GM10248 (cell line): ENCODE results near the gene NUP42.
A peak's percentile ranks its signal among the peaks of the same experiment; 100 is the strongest.

Experiments
- CTCF ChIA-PET: fragments of 300-600 bp; sonication (Branson Sonifier 250); formaldehyde crosslinking; extraction: SDS; loops from one replicate; lab custom pipeline; 2021; ENCODE audit warnings: antibody characterized with exemption; lab: Yijun Ruan, JAX
- POLR2A ChIA-PET: fragments of 350-650 bp; sonication (Branson Sonifier 250); formaldehyde crosslinking; extraction: SDS; loops from one replicate; lab custom pipeline; 2020; ENCODE audit warnings: antibody characterized with exemption; lab: Yijun Ruan, JAX
- DNase-seq: peaks from one replicate; pipeline ENCODE4 v3.0.0; 2012; ENCODE audit errors: extremely low spot score
- CTCF ChIP-seq: IDR thresholded peaks from 2 replicates; pipeline ENCODE4 v1.5.1; 2012; ENCODE audit warnings: mild to moderate bottlenecking, low read depth; ENCODE audit errors: extremely low read depth, missing control alignments, control extremely low read depth

The NUP42 gene

GRCh38 chr7:23226844-23227450, 45.1 kb downstream of the NUP42 start:
- POLR2A ChIA-PET, result interaction anchor here (0.5 kb wide), 1 partner anchor 408 kb away, joined by 4 read pairs; no protein-coding TSS in a partner anchor
- CTCF ChIA-PET, result interaction anchor here (1.1 to 1.6 kb wide), 4 partner anchors 23 to 34 kb away, joined by 3 to 7 read pairs (median 4); no protein-coding TSS in a partner anchor
- TF ChIP-seq CTCF, result no peak
- no peak for DNase-seq

- DNase-seq, result no peak
- ChIA-PET POLR2A (no interaction called here), CTCF (interaction anchor here (0.8 to 2.1 kb wide), 4 partner anchors 11 to 43 kb away, joined by 3 to 4 read pairs (median 4); no protein-coding TSS in a partner anchor)
- TF ChIP-seq CTCF, result no peak
Measured at GRCh38 chr7:23228412-23228811, 46.6 kb downstream of the NUP42 start.

GRCh38 chr7:23230641-23231101, 48.8 kb downstream of the NUP42 start:
- no peak for DNase-seq
- CTCF ChIA-PET, result no interaction called here
- POLR2A ChIA-PET, result no interaction called here
- no peak for TF ChIP-seq CTCF

- no peak for TF ChIP-seq CTCF
- ChIA-PET POLR2A (no interaction called here), CTCF (interaction anchor here (1.4 to 1.9 kb wide), 2 partner anchors 10 to 40 kb away, joined by 3 to 5 read pairs; no protein-coding TSS in a partner anchor)
- no peak for DNase-seq
Measured at GRCh38 chr7:23232966-23233365, 51.1 kb downstream of the NUP42 start.

GRCh38 chr7:23234569-23235296, 52.9 kb downstream of the NUP42 start:
- ChIA-PET POLR2A (no interaction called here), CTCF (no interaction called here)
- TF ChIP-seq CTCF, result no peak
- peak; percentile 75 for DNase-seq

- POLR2A ChIA-PET, result no interaction called here
- CTCF ChIA-PET, result no interaction called here
- DNase-seq, result no peak
- TF ChIP-seq CTCF, result no peak
Measured at GRCh38 chr7:23235813-23236221, 54.0 kb downstream of the NUP42 start.
